ENCODE results near the gene TENM3.

Gene TENM3

DNA sequence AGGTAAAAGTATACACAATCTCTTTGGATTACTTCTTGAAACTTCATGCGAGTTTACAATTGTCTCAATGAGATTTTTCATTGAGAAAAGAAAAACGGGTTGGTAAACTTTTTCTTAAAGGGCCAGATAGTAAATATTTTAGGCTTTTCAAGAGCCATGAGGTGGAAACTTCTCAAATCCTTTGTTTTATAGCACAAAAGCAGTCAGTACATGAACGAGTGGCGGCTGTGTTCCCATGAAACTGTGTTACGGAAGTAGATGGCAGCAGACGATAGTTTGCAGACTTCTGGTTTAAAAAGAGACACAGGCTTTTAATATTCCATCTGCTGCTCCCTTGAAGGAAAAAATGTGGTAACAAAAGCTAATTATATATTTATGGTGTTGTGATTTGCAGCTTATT, 332.0 kb downstream of the TENM3 start:
- Histone ChIP-seq H3K36me3 (ENCODE audit: control insufficient read depth, insufficient read depth, low read length) (no peaks in the 10 kb centered on the region), H3K4me1 (ENCODE audit: control insufficient read depth, insufficient read depth, low read length, poor library complexity, severe bottlenecking) (peaks cover 18% of the 10 kb centered on the region), H3K4me3 (ENCODE audit: extremely low read depth, insufficient read depth, low read length, poor library complexity, severe bottlenecking) (no peak overlapping the region), H3K9me3 (ENCODE audit: control insufficient read depth, low read length) (no peaks in the 10 kb centered on the region), H3K27ac (ENCODE audit: low read depth, low read length, severe bottlenecking) (no peak overlapping the region)
- WGBS, 2 experiments (ENCODE audit: insufficient coverage in 2 of 2): 73 to 90% methylated on average over 4 of the region's 6 CpGs

- H3K27ac ChIP-seq (ENCODE audit: low read depth, low read length, severe bottlenecking): no peak overlapping the region
- H3K36me3 ChIP-seq (ENCODE audit: control insufficient read depth, insufficient read depth, low read length): no peaks in the 10 kb centered on the region
- no peaks in the 10 kb centered on the region for H3K9me3 ChIP-seq (ENCODE audit: control insufficient read depth, low read length)
- peaks cover 18% of the 10 kb centered on the region for H3K4me1 ChIP-seq (ENCODE audit: control insufficient read depth, insufficient read depth, low read length, poor library complexity, severe bottlenecking)
- H3K4me3 ChIP-seq (ENCODE audit: extremely low read depth, insufficient read depth, low read length, poor library complexity, severe bottlenecking): no peak overlapping the region
- WGBS, 2 experiments (ENCODE audit: insufficient coverage in 2 of 2): 66 to 70% methylated on average over 9 to 10 of the region's 12 CpGs
Measured at GRCh38 chr4:182576601-182577289, 333.5 kb downstream of the TENM3 start.

- no peak overlapping the region for H3K4me3 ChIP-seq (ENCODE audit: extremely low read depth, insufficient read depth, low read length, poor library complexity, severe bottlenecking)
- 100% methylated on average over 3 of the region's 5 CpGs; no CpG with 5 or more reads in 1 of the 2 experiments for WGBS, 2 experiments (ENCODE audit: insufficient coverage in 2 of 2)
- no peak overlapping the region for H3K27ac ChIP-seq (ENCODE audit: low read depth, low read length, severe bottlenecking)
- no peaks in the 10 kb centered on the region for H3K36me3 ChIP-seq (ENCODE audit: control insufficient read depth, insufficient read depth, low read length)
- H3K4me1 ChIP-seq (ENCODE audit: control insufficient read depth, insufficient read depth, low read length, poor library complexity, severe bottlenecking): peaks cover 18% of the 10 kb centered on the region
- no peaks in the 10 kb centered on the region for H3K9me3 ChIP-seq (ENCODE audit: control insufficient read depth, low read length)
Measured at GRCh38 chr4:182577411-182577810, 334.2 kb downstream of the TENM3 start.

- H3K9me3 ChIP-seq (ENCODE audit: control insufficient read depth, low read length): no peaks in the 10 kb centered on the region
- H3K27ac ChIP-seq (ENCODE audit: low read depth, low read length, severe bottlenecking): peak overlapping the region; percentile 11
- H3K4me1 ChIP-seq (ENCODE audit: control insufficient read depth, insufficient read depth, low read length, poor library complexity, severe bottlenecking): peaks cover 18% of the 10 kb centered on the region
- no peaks in the 10 kb centered on the region for H3K36me3 ChIP-seq (ENCODE audit: control insufficient read depth, insufficient read depth, low read length)
- no peak overlapping the region for H3K4me3 ChIP-seq (ENCODE audit: extremely low read depth, insufficient read depth, low read length, poor library complexity, severe bottlenecking)
Measured at GRCh38 chr4:182578402-182578801, 335.2 kb downstream of the TENM3 start.

- Histone ChIP-seq H3K4me3 (ENCODE audit: extremely low read depth, insufficient read depth, low read length, poor library complexity, severe bottlenecking) (no peak overlapping the region), H3K36me3 (ENCODE audit: control insufficient read depth, insufficient read depth, low read length) (peaks cover 16% of the 10 kb centered on the region), H3K4me1 (ENCODE audit: control insufficient read depth, insufficient read depth, low read length, poor library complexity, severe bottlenecking) (peaks cover 9% of the 10 kb centered on the region), H3K9me3 (ENCODE audit: control insufficient read depth, low read length) (no peaks in the 10 kb centered on the region), H3K27ac (ENCODE audit: low read depth, low read length, severe bottlenecking) (no peak overlapping the region)
- WGBS, 2 experiments (ENCODE audit: insufficient coverage in 2 of 2): 96 to 100% methylated on average over 2 of the region's 4 CpGs
Measured at GRCh38 chr4:182582245-182582644, 339.0 kb downstream of the TENM3 start.

- 95 to 100% methylated on average over 1 to 3 of the region's 3 CpGs for WGBS, 2 experiments (ENCODE audit: insufficient coverage in 2 of 2)
- peaks cover 3% of the 10 kb centered on the region for H3K9me3 ChIP-seq (ENCODE audit: control insufficient read depth, low read length)
- no peak overlapping the region for H3K27ac ChIP-seq (ENCODE audit: low read depth, low read length, severe bottlenecking)
- peaks cover 3% of the 10 kb centered on the region for H3K4me1 ChIP-seq (ENCODE audit: control insufficient read depth, insufficient read depth, low read length, poor library complexity, severe bottlenecking)
- H3K4me3 ChIP-seq (ENCODE audit: extremely low read depth, insufficient read depth, low read length, poor library complexity, severe bottlenecking): no peak overlapping the region
- peaks cover 18% of the 10 kb centered on the region for H3K36me3 ChIP-seq (ENCODE audit: control insufficient read depth, insufficient read depth, low read length)
Measured at GRCh38 chr4:182583703-182584415, 340.7 kb downstream of the TENM3 start.

DNA sequence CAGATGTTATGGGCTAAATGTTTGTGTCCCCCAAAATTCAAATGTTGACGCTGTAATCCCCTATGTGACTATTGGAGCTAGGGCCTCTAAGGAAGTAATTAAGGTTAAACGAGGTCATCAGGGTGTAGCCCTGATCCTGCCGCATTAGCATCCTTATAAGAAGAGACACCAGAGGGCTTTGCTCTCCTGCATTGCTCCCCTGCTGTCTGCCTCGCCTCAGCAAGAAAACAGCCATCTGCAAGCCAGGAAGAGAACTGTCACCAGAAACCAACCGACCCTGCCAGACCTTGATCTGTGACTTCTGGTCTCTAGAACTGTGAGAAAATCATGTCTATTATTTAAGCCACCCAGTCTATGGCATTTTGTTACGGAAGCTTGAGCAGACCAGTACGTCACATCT, 342.1 kb downstream of the TENM3 start:
- no peak overlapping the region for H3K4me3 ChIP-seq (ENCODE audit: extremely low read depth, insufficient read depth, low read length, poor library complexity, severe bottlenecking)
- peaks cover 3% of the 10 kb centered on the region for H3K9me3 ChIP-seq (ENCODE audit: control insufficient read depth, low read length)
- WGBS, 2 experiments (ENCODE audit: insufficient coverage in 2 of 2): 19 to 53% methylated on average over 3 to 5 of the region's 7 CpGs

DNA sequence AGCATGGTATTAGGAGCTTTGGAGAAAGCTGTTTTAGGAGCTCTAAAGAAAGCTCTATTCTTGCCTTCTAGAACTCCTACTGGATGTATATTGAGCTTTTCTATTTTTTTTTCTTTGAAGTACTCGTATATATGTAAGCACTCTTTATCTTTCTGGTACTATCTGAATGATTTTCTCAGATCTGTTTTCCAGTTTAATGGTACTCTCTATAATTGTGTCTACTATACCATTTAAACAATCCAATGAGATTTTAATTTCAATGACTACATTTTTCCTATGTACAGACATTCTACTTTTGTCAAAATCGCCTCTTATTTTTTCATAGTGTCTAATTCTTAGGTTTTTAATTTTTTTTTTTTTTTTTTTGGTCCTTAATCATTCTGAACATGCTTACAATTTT, 345.9 kb downstream of the TENM3 start:
- Histone ChIP-seq H3K4me1 (ENCODE audit: control insufficient read depth, insufficient read depth, low read length, poor library complexity, severe bottlenecking) (no peaks in the 10 kb centered on the region), H3K27ac (ENCODE audit: low read depth, low read length, severe bottlenecking) (no peak overlapping the region), H3K36me3 (ENCODE audit: control insufficient read depth, insufficient read depth, low read length) (peaks cover 18% of the 10 kb centered on the region), H3K4me3 (ENCODE audit: extremely low read depth, insufficient read depth, low read length, poor library complexity, severe bottlenecking) (no peak overlapping the region), H3K9me3 (ENCODE audit: control insufficient read depth, low read length) (peaks cover 3% of the 10 kb centered on the region)
- no CpG with 5 or more reads among the region's 2 CpGs for whole genome bisulfite sequencing, 2 experiments (ENCODE audit: insufficient coverage in 2 of 2)

More for the DNA sequence above, 342.1 kb downstream of the TENM3 start:
- Histone ChIP-seq H3K27ac (ENCODE audit: low read depth, low read length, severe bottlenecking) (no peak overlapping the region), H3K4me1 (ENCODE audit: control insufficient read depth, insufficient read depth, low read length, poor library complexity, severe bottlenecking) (no peaks in the 10 kb centered on the region), H3K36me3 (ENCODE audit: control insufficient read depth, insufficient read depth, low read length) (peaks cover 18% of the 10 kb centered on the region)

- no peak overlapping the region for H3K27ac ChIP-seq (ENCODE audit: low read depth, low read length, severe bottlenecking)
- peaks cover 3% of the 10 kb centered on the region for H3K9me3 ChIP-seq (ENCODE audit: control insufficient read depth, low read length)
- no peak overlapping the region for H3K4me3 ChIP-seq (ENCODE audit: extremely low read depth, insufficient read depth, low read length, poor library complexity, severe bottlenecking)
- H3K4me1 ChIP-seq (ENCODE audit: control insufficient read depth, insufficient read depth, low read length, poor library complexity, severe bottlenecking): no peaks in the 10 kb centered on the region
- no peaks in the 10 kb centered on the region for H3K36me3 ChIP-seq (ENCODE audit: control insufficient read depth, insufficient read depth, low read length)
- WGBS, 2 experiments (ENCODE audit: insufficient coverage in 2 of 2): 71 to 95% methylated on average over 2 to 3 of the region's 7 CpGs
Measured at GRCh38 chr4:182593402-182593801, 350.2 kb downstream of the TENM3 start.

GRCh38 chr4:182593864-182594263, 350.7 kb downstream of the TENM3 start:
- no peak overlapping the region for H3K27ac ChIP-seq (ENCODE audit: low read depth, low read length, severe bottlenecking)
- H3K9me3 ChIP-seq (ENCODE audit: control insufficient read depth, low read length): no peaks in the 10 kb centered on the region
- H3K4me3 ChIP-seq (ENCODE audit: extremely low read depth, insufficient read depth, low read length, poor library complexity, severe bottlenecking): no peak overlapping the region
- no peaks in the 10 kb centered on the region for H3K36me3 ChIP-seq (ENCODE audit: control insufficient read depth, insufficient read depth, low read length)
- WGBS, 2 experiments (ENCODE audit: insufficient coverage in 2 of 2): 86% methylated on average over 1 of the region's 1 CpG
- H3K4me1 ChIP-seq (ENCODE audit: control insufficient read depth, insufficient read depth, low read length, poor library complexity, severe bottlenecking): no peaks in the 10 kb centered on the region

- Histone ChIP-seq H3K36me3 (ENCODE audit: control insufficient read depth, insufficient read depth, low read length) (peaks cover 19% of the 10 kb centered on the region), H3K9me3 (ENCODE audit: control insufficient read depth, low read length) (no peaks in the 10 kb centered on the region), H3K4me1 (ENCODE audit: control insufficient read depth, insufficient read depth, low read length, poor library complexity, severe bottlenecking) (peaks cover 8% of the 10 kb centered on the region), H3K4me3 (ENCODE audit: extremely low read depth, insufficient read depth, low read length, poor library complexity, severe bottlenecking) (no peak overlapping the region), H3K27ac (ENCODE audit: low read depth, low read length, severe bottlenecking) (no peak overlapping the region)
- 100% methylated on average over 2 of the region's 2 CpGs; no CpG with 5 or more reads in 1 of the 2 experiments for WGBS, 2 experiments (ENCODE audit: insufficient coverage in 2 of 2)
Measured at GRCh38 chr4:182600093-182600492, 356.9 kb downstream of the TENM3 start.

Measured in mesodermal cell (in vitro differentiated cells).